Skeletal muscle satellite cell (primary cell): ENCODE results near the gene PRKN.

Source experiments
- H3K27me3 ChIP-seq: 2 replicates; pipeline ENCODE4 v1.7.0; 2013; ENCODE audit warnings: low read length; ENCODE audit not compliant: control insufficient read depth, insufficient read depth
- H3K36me3 ChIP-seq: 2 replicates; pipeline ENCODE4 v1.7.0; 2013; ENCODE audit warnings: mild to moderate bottlenecking, control low read depth, low read length; ENCODE audit not compliant: insufficient read depth
- H3K4me1 ChIP-seq: 2 replicates; pipeline ENCODE4 v1.7.0; 2013; ENCODE audit warnings: low read length; ENCODE audit not compliant: control insufficient read depth, insufficient read depth
- H3K4me2 ChIP-seq: 2 replicates; pipeline ENCODE4 v1.7.0; 2013; ENCODE audit warnings: mild to moderate bottlenecking, low read length
- H3K4me3 ChIP-seq: 2 replicates; pipeline ENCODE4 v1.7.0; 2013; ENCODE audit warnings: low read length
- H3K9ac ChIP-seq: 2 replicates; pipeline ENCODE4 v1.7.0; 2013; ENCODE audit warnings: mild to moderate bottlenecking, low read depth, low read length, moderate library complexity
- H3K9me3 ChIP-seq: replicated peaks from 2 replicates; pipeline ENCODE4 v1.7.0; 2013; ENCODE audit warnings: mild to moderate bottlenecking, control low read depth, low read length

The PRKN gene

GRCh38 chr6:162371121-162371520 is 356.4 kb downstream of the PRKN start:
- Histone ChIP-seq H3K4me3 (no peak overlapping the region), H3K9ac (no peak overlapping the region), H3K9me3 (no peaks in the 10 kb centered on the region), H3K4me2 (no peak overlapping the region), H3K36me3 (no peaks in the 10 kb centered on the region), H3K27me3 (no peaks in the 10 kb centered on the region), H3K4me1 (no peaks in the 10 kb centered on the region)

- no peaks in the 10 kb centered on the region for H3K27me3 ChIP-seq
- H3K9me3 ChIP-seq, result no peaks in the 10 kb centered on the region
- no peak overlapping the region for H3K4me2 ChIP-seq
- no peaks in the 10 kb centered on the region for H3K4me1 ChIP-seq
- H3K36me3 ChIP-seq, result no peaks in the 10 kb centered on the region
- H3K9ac ChIP-seq, result no peak overlapping the region
- H3K4me3 ChIP-seq, result no peak overlapping the region
These were observed 358.5 kb downstream of the PRKN start for GRCh38 chr6:162369091-162369490.

- no peak overlapping the region for H3K9ac ChIP-seq
- no peaks in the 10 kb centered on the region for H3K9me3 ChIP-seq
- no peaks in the 10 kb centered on the region for H3K4me1 ChIP-seq
- no peak overlapping the region for H3K4me2 ChIP-seq
- H3K27me3 ChIP-seq, result no peaks in the 10 kb centered on the region
- H3K36me3 ChIP-seq, result no peaks in the 10 kb centered on the region
- no peak overlapping the region for H3K4me3 ChIP-seq
These were observed 363.1 kb downstream of the PRKN start for GRCh38 chr6:162364488-162364887.

DNA sequence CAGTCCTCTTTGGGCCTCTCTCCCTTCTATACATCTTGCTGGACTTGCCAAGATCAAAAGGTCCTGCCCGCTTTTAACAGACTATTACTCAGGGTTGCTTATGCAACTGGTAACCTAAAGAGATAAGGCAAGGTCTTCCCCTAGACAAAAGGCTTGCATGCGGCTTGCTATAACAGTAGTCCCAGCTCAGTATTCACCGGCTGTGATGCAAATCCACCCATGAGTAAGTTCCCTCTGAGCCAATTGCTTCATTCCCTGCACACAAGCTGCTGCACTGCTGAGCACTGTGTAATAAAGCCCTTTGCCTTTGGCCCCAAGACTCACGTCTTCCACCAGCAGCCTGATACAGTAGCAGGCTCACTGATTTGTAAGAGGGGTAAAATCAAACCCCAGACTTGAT is 363.8 kb downstream of the PRKN start:
- Histone ChIP-seq H3K4me1 (no peaks in the 10 kb centered on the region), H3K27me3 (no peaks in the 10 kb centered on the region), H3K9ac (no peak overlapping the region), H3K4me2 (no peak overlapping the region), H3K36me3 (no peaks in the 10 kb centered on the region), H3K4me3 (no peak overlapping the region), H3K9me3 (no peaks in the 10 kb centered on the region)

DNA sequence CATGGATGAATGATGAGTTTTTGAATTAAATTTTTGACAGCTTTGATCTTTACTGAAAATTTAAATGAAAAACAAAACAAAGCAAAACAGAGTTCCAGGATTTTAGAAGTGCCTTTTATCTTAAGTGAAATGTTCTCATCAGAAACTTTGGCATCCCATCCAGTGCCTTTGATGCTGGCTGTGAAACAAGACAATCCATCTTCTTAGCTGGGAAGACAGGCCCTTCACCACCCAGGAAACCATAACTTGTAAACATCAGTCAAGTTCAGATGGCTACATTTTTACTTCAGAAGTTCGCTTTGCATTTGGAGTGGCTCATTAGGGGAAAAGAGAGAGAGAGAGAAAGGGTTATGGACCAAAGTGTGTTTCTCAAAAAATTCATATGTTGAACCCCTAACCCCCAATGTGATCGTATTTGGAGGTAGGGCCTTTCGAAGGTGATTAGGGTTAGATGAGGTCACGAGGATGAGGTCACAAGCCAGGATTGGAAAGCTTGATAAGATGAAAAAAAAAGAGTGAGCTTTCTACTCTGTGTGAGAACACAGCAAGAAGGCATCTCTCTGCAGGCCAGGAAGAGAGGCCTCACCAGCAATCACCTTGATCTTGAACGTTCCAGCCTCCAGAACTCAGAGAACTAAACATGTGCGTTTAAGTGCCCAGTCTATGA is 366.5 kb downstream of the PRKN start:
- no peaks in the 10 kb centered on the region for H3K27me3 ChIP-seq
- no peak overlapping the region for H3K4me3 ChIP-seq

DNA sequence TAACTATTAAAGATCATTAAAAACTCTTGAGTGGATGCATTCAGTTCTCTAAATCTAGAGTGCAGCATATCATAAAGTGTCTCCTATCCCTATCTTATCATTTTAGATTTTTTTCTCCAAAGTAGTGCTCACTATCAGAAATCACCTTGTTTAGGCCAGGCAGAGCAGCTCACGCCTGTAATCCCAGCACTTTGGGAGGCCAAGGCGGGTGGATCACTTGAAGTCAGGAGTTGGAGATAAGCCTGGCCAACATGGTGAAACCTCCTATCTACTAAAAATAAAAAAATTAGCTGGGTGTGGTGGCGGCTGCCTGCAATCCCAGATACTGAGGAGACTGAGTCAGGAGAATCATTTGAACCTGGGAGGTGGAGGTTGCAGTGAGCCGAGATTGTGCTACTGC is 368.9 kb downstream of the PRKN start:
- Histone ChIP-seq H3K9me3 (no peaks in the 10 kb centered on the region), H3K9ac (no peak overlapping the region), H3K4me3 (no peak overlapping the region), H3K4me1 (no peaks in the 10 kb centered on the region), H3K36me3 (no peaks in the 10 kb centered on the region), H3K27me3 (no peaks in the 10 kb centered on the region), H3K4me2 (no peak overlapping the region)

More for the DNA sequence above, 366.5 kb downstream of the PRKN start:
- Histone ChIP-seq H3K4me1 (no peaks in the 10 kb centered on the region), H3K4me2 (no peak overlapping the region), H3K9ac (no peak overlapping the region), H3K9me3 (no peaks in the 10 kb centered on the region), H3K36me3 (no peaks in the 10 kb centered on the region)

GRCh38 chr6:162345051-162345511 is 382.5 kb downstream of the PRKN start:
- no peaks in the 10 kb centered on the region for H3K27me3 ChIP-seq
- no peak overlapping the region for H3K9ac ChIP-seq
- H3K36me3 ChIP-seq, result no peaks in the 10 kb centered on the region
- peaks cover 16% of the 10 kb centered on the region for H3K4me1 ChIP-seq
- H3K9me3 ChIP-seq, result no peaks in the 10 kb centered on the region
- peak overlapping the region; percentile 21 for H3K4me2 ChIP-seq
- no peak overlapping the region for H3K4me3 ChIP-seq

DNA sequence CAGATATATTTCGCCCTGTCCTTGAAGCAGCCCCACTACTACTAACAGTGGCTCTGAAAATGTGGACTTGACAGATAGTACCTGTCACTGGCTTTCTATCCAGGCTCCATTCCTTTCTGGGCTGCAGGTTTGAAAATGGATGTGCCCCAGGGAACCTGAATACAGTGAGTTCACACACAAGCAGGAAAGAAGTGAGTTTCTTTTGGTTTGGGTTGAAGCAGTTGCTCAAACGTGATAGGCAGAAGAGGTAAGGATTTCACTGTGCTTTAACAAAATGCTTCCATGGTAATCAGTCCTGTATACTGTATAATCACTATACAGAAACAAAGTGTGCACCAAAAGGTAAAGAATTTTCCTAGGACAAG is 382.9 kb downstream of the PRKN start:
- H3K4me1 ChIP-seq, result peaks cover 16% of the 10 kb centered on the region
- H3K27me3 ChIP-seq, result no peaks in the 10 kb centered on the region
- no peaks in the 10 kb centered on the region for H3K9me3 ChIP-seq
- H3K4me2 ChIP-seq, result no peak overlapping the region
- no peaks in the 10 kb centered on the region for H3K36me3 ChIP-seq
- H3K9ac ChIP-seq, result no peak overlapping the region
- H3K4me3 ChIP-seq, result no peak overlapping the region

GRCh38 chr6:162343936-162344645 is 383.5 kb downstream of the PRKN start:
- peak overlapping the region; percentile 33 for H3K4me2 ChIP-seq
- peak overlapping the region; percentile 37 for H3K4me3 ChIP-seq
- H3K36me3 ChIP-seq, result no peaks in the 10 kb centered on the region
- no peaks in the 10 kb centered on the region for H3K27me3 ChIP-seq
- no peaks in the 10 kb centered on the region for H3K9me3 ChIP-seq
- H3K4me1 ChIP-seq, result peaks cover 16% of the 10 kb centered on the region
- H3K9ac ChIP-seq, result no peak overlapping the region

- Histone ChIP-seq H3K4me2 (no peak overlapping the region), H3K36me3 (no peaks in the 10 kb centered on the region), H3K9ac (no peak overlapping the region), H3K4me3 (no peak overlapping the region), H3K27me3 (no peaks in the 10 kb centered on the region), H3K4me1 (peaks cover 16% of the 10 kb centered on the region), H3K9me3 (no peaks in the 10 kb centered on the region)
These were observed 384.2 kb downstream of the PRKN start for GRCh38 chr6:162343198-162343935.

DNA sequence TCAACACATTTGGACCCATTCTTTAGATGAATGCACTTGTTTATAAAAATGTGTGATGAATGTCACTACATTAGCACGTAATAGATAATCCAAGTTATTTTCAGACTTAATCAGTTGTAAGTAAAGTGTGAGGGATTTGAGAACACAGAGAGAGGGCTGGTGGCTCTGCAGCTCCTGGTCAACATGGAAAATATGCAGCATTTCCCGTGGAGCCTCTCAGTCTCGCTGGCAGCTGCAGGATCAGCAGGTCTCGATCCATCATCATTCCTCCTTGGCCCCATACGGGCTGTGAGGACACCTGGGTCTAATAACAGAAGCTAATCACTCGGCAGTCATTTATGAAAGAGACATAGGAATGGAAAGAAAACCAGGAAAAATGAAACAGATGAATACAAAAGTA is 390.2 kb downstream of the PRKN start:
- Histone ChIP-seq H3K36me3 (no peaks in the 10 kb centered on the region), H3K4me3 (no peak overlapping the region)

More for the DNA sequence above, 390.2 kb downstream of the PRKN start:
- Histone ChIP-seq H3K27me3 (no peaks in the 10 kb centered on the region), H3K4me1 (no peaks in the 10 kb centered on the region), H3K9ac (no peak overlapping the region), H3K4me2 (no peak overlapping the region), H3K9me3 (no peaks in the 10 kb centered on the region)
